ENCODE data around the gene TMCC3.

TMCC3 gene

DNA sequence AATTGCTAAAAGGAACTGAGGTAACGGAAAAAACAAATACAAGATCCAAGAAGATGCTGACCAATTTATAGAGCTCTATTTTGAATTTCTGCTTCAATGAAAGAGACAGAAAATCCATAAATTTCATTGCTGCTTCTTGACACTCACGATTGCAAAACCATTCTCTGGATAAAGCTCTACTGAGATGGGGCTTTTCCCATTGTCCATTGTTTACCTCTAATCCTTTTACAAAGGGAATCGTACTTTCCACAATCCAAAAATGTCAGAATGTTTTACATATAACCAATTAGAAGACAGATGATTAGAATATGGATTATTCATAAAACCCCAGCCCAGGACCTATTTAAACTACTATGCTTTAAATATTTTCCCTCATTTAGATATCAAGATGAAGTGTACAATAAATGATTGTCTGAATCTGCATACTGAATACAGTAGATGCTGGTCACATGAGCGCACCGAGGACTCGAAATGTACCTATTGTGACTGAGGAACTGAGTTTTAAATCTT is 16.7 kb upstream of the TMCC3 start:
- no peak for DNase-seq
- no peak overlapping the region for H2BK5ac ChIP-seq (ENCODE audit: low read depth, low read length, poor library complexity)
- WGBS (ENCODE audit: extremely low coverage, insufficient coverage, insufficient read length), result no CpG with 5 or more reads among the region's 6 CpGs

GRCh38 chr12:94666158-94666557 is 15.8 kb upstream of the TMCC3 start:
- no peak overlapping the region for H2AK5ac ChIP-seq (ENCODE audit: low read length)
- no peak overlapping the region for H2BK5ac ChIP-seq (ENCODE audit: low read depth, low read length, poor library complexity)
- H3K4me1 ChIP-seq (ENCODE audit: control insufficient read depth in 1 of 2, insufficient read depth in 2 of 2, low read length in 2 of 2), result peaks cover 0 to 2% of the 10 kb centered on the region in 2 experiments
- no peaks in the 10 kb centered on the region for H3K79me1 ChIP-seq (ENCODE audit: low read length)
- H3K9ac ChIP-seq (ENCODE audit: low read length), result no peak overlapping the region
- H3K9me3 ChIP-seq (ENCODE audit: insufficient read depth, low read depth, low read length), result no peaks in the 10 kb centered on the region
- H3K27ac ChIP-seq (ENCODE audit: low read depth, low read length), result no peak overlapping the region
- H3K27me3 ChIP-seq (ENCODE audit: insufficient read depth, low read length), result no peaks in the 10 kb centered on the region
- H3K4me3 ChIP-seq (ENCODE audit: low read depth, low read length), result no peak overlapping the region
- H3K4me2 ChIP-seq (ENCODE audit: low read length), result no peak overlapping the region
- no peak overlapping the region for H2BK12ac ChIP-seq (ENCODE audit: low read length)
- no peak for DNase-seq
- H3K14ac ChIP-seq (ENCODE audit: low read length), result no peak overlapping the region
- WGBS (ENCODE audit: extremely low coverage, insufficient coverage, insufficient read length), result no CpG with 5 or more reads among the region's 2 CpGs
- H4K91ac ChIP-seq (ENCODE audit: low read depth, low read length), result no peak overlapping the region
- no peak overlapping the region for H2BK120ac ChIP-seq (ENCODE audit: insufficient read depth, low read length, poor library complexity)
- H3K18ac ChIP-seq (ENCODE audit: low read length), result no peak overlapping the region
- H2AFZ ChIP-seq (ENCODE audit: insufficient read depth, low read length, poor library complexity), result no peak overlapping the region
- no peaks in the 10 kb centered on the region for H3K79me2 ChIP-seq (ENCODE audit: control insufficient read depth, insufficient read depth, low read length, poor library complexity)
- no peak overlapping the region for H4K12ac ChIP-seq (ENCODE audit: low read depth, low read length)
- H3K36me3 ChIP-seq (ENCODE audit: control insufficient read depth in 1 of 2, insufficient read depth in 2 of 2, low read length in 2 of 2), result peaks cover 0 to 2% of the 10 kb centered on the region in 2 experiments
- no peak overlapping the region for H3K4ac ChIP-seq (ENCODE audit: low read depth, low read length)
- no peak overlapping the region for H4K8ac ChIP-seq (ENCODE audit: low read depth, low read length)
- no peak overlapping the region for H3K23ac ChIP-seq (ENCODE audit: low read length)

More for the DNA sequence above, 16.7 kb upstream of the TMCC3 start:
- Histone ChIP-seq H3K4me2 (ENCODE audit: low read length) (no peak overlapping the region), H3K36me3 (ENCODE audit: control insufficient read depth in 1 of 2, insufficient read depth in 2 of 2, low read length in 2 of 2) (peaks cover 0 to 2% of the 10 kb centered on the region in 2 experiments), H2BK120ac (ENCODE audit: insufficient read depth, low read length, poor library complexity) (no peak overlapping the region), H3K79me1 (ENCODE audit: low read length) (no peaks in the 10 kb centered on the region), H3K9me3 (ENCODE audit: insufficient read depth, low read depth, low read length) (no peaks in the 10 kb centered on the region), H3K27me3 (ENCODE audit: insufficient read depth, low read length) (no peaks in the 10 kb centered on the region), H3K79me2 (ENCODE audit: control insufficient read depth, insufficient read depth, low read length, poor library complexity) (no peaks in the 10 kb centered on the region), H3K27ac (ENCODE audit: low read depth, low read length) (no peak overlapping the region), H4K8ac (ENCODE audit: low read depth, low read length) (no peak overlapping the region), H3K4me3 (ENCODE audit: low read depth, low read length) (no peak overlapping the region), H2AK5ac (ENCODE audit: low read length) (no peak overlapping the region), H3K9ac (ENCODE audit: low read length) (no peak overlapping the region), H3K4ac (ENCODE audit: low read depth, low read length) (no peak overlapping the region), H4K91ac (ENCODE audit: low read depth, low read length) (no peak overlapping the region), H2AFZ (ENCODE audit: insufficient read depth, low read length, poor library complexity) (no peak overlapping the region), H2BK12ac (ENCODE audit: low read length) (no peak overlapping the region), H4K12ac (ENCODE audit: low read depth, low read length) (no peak overlapping the region), H3K14ac (ENCODE audit: low read length) (no peak overlapping the region), H3K18ac (ENCODE audit: low read length) (no peak overlapping the region), H3K4me1 (ENCODE audit: control insufficient read depth in 1 of 2, insufficient read depth in 2 of 2, low read length in 2 of 2) (peaks cover 0 to 2% of the 10 kb centered on the region in 2 experiments), H3K23ac (ENCODE audit: low read length) (no peak overlapping the region)

DNA sequence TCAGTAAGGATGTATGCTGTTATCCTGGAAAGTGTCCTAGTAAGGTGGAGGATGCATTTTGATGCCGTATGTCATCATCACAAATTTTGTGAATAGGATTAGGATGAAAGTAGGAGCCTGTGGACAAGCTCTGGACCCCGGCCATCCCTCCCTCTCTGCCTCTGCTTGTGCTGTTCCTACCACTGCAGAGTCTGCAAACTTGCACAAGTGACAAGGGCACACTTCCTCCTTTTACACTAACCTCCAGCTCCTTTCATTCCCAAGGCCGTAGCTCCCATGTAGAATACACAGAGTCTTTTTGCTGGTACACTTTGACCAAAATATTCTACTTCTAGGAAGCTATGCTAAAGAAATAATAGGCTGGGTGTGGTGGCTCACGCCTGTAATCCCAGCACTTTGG is 13.3 kb upstream of the TMCC3 start:
- Histone ChIP-seq H2AK5ac (ENCODE audit: low read length) (no peak overlapping the region), H3K4me2 (ENCODE audit: low read length) (no peak overlapping the region), H2BK120ac (ENCODE audit: insufficient read depth, low read length, poor library complexity) (no peak overlapping the region), H3K9ac (ENCODE audit: low read length) (no peak overlapping the region), H4K8ac (ENCODE audit: low read depth, low read length) (no peak overlapping the region), H3K4me3 (ENCODE audit: low read depth, low read length) (no peak overlapping the region), H2BK5ac (ENCODE audit: low read depth, low read length, poor library complexity) (no peak overlapping the region), H3K27me3 (ENCODE audit: insufficient read depth, low read length) (no peaks in the 10 kb centered on the region), H3K4ac (ENCODE audit: low read depth, low read length) (no peak overlapping the region), H3K79me2 (ENCODE audit: control insufficient read depth, insufficient read depth, low read length, poor library complexity) (no peaks in the 10 kb centered on the region), H2AFZ (ENCODE audit: insufficient read depth, low read length, poor library complexity) (no peak overlapping the region), H3K4me1 (ENCODE audit: control insufficient read depth in 1 of 2, insufficient read depth in 2 of 2, low read length in 2 of 2) (peaks cover 0 to 1% of the 10 kb centered on the region in 2 experiments), H2BK12ac (ENCODE audit: low read length) (no peak overlapping the region), H3K36me3 (ENCODE audit: control insufficient read depth in 1 of 2, insufficient read depth in 2 of 2, low read length in 2 of 2) (peaks cover 0 to 2% of the 10 kb centered on the region in 2 experiments), H4K12ac (ENCODE audit: low read depth, low read length) (no peak overlapping the region), H3K18ac (ENCODE audit: low read length) (no peak overlapping the region), H3K23ac (ENCODE audit: low read length) (no peak overlapping the region), H3K27ac (ENCODE audit: low read depth, low read length) (no peak overlapping the region), H3K79me1 (ENCODE audit: low read length) (no peaks in the 10 kb centered on the region), H3K9me3 (ENCODE audit: insufficient read depth, low read depth, low read length) (no peaks in the 10 kb centered on the region), H4K91ac (ENCODE audit: low read depth, low read length) (no peak overlapping the region), H3K14ac (ENCODE audit: low read length) (no peak overlapping the region)
- no peak for DNase-seq
- WGBS (ENCODE audit: extremely low coverage, insufficient coverage, insufficient read length), result no CpG with 5 or more reads among the region's 4 CpGs

DNA sequence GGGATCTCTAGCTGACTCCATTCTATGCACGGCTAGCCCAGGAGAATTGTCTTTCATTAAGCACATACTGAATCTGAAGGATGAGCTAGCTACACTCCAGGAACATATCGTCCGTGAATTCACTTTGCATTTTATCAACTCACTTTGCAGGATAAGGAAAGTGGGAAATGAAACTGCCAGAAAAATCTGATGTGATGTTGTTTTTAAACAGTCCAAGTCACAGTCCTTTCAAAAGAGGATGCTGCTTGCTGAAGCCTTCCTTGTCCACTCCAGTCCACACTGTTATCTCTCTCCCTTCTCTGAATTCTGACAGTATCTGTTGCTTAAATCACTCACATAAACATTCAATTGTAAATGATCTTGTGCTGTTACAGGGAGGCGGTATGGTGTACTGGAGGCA is 12.7 kb upstream of the TMCC3 start:
- H3K4me2 ChIP-seq (ENCODE audit: low read length), result no peak overlapping the region
- no CpG with 5 or more reads among the region's 4 CpGs for WGBS (ENCODE audit: extremely low coverage, insufficient coverage, insufficient read length)
- DNase-seq, result no peak
- H3K18ac ChIP-seq (ENCODE audit: low read length), result no peak overlapping the region
- H3K23ac ChIP-seq (ENCODE audit: low read length), result no peak overlapping the region
- H3K27me3 ChIP-seq (ENCODE audit: insufficient read depth, low read length), result no peaks in the 10 kb centered on the region
- no peaks in the 10 kb centered on the region for H3K79me1 ChIP-seq (ENCODE audit: low read length)
- no peak overlapping the region for H3K14ac ChIP-seq (ENCODE audit: low read length)
- H3K27ac ChIP-seq (ENCODE audit: low read depth, low read length), result no peak overlapping the region
- H3K9ac ChIP-seq (ENCODE audit: low read length), result no peak overlapping the region
- no peak overlapping the region for H2AK5ac ChIP-seq (ENCODE audit: low read length)
- H3K9me3 ChIP-seq (ENCODE audit: insufficient read depth, low read depth, low read length), result no peaks in the 10 kb centered on the region
- no peak overlapping the region for H3K4ac ChIP-seq (ENCODE audit: low read depth, low read length)
- H3K79me2 ChIP-seq (ENCODE audit: control insufficient read depth, insufficient read depth, low read length, poor library complexity), result no peaks in the 10 kb centered on the region
- H2BK5ac ChIP-seq (ENCODE audit: low read depth, low read length, poor library complexity), result no peak overlapping the region
- no peak overlapping the region for H2BK12ac ChIP-seq (ENCODE audit: low read length)
- H4K8ac ChIP-seq (ENCODE audit: low read depth, low read length), result no peak overlapping the region
- peaks cover 0 to 2% of the 10 kb centered on the region in 2 experiments for H3K36me3 ChIP-seq (ENCODE audit: control insufficient read depth in 1 of 2, insufficient read depth in 2 of 2, low read length in 2 of 2)
- no peak overlapping the region for H2AFZ ChIP-seq (ENCODE audit: insufficient read depth, low read length, poor library complexity)
- no peak overlapping the region for H3K4me3 ChIP-seq (ENCODE audit: low read depth, low read length)
- no peak overlapping the region for H4K12ac ChIP-seq (ENCODE audit: low read depth, low read length)
- no peak overlapping the region for H2BK120ac ChIP-seq (ENCODE audit: insufficient read depth, low read length, poor library complexity)
- peaks cover 0 to 1% of the 10 kb centered on the region in 2 experiments for H3K4me1 ChIP-seq (ENCODE audit: control insufficient read depth in 1 of 2, insufficient read depth in 2 of 2, low read length in 2 of 2)
- H4K91ac ChIP-seq (ENCODE audit: low read depth, low read length), result no peak overlapping the region

Data from trophoblast cell (in vitro differentiated cells and primary cell).